ENCODE results near the gene ZNF655.

DNA sequence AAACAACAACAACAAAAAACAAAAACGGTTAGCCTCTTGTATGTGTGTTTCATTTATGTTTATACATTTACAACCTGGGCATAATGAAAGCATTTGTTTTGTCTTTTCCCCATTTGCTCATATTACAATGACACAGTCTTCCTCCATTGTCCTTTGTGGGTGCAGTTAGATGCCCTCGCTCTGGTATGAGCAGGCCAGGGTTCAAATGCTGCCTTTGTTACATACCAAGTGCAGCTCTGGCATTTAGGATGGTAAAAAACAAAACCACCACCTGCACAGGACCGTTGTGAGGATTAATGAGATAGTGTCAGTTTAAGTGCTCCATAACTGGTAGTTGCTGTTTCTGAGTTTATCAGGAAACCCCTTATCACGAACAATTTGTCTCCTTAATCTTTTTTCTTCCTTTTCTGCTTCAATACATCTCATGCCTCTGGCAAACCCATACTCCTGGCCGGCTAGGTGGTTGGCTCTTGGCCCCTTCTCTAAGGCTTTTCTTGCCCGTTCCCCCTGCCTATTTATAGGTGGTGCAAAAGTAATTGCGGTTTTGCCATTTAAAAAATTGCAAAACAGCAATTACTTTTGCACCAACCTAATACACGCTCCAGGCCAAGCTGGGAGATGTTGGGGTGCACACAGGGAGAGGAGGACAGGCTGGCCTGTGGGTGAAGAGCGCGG is 21.0 kb downstream of the ZNF655 start:
- TF ChIP-seq EZH2 (IDR thresholded peaks at IDR 0.05; ENCODE audit: borderline replicate concordance, low read depth, low read length, severe bottlenecking), result no peak
- TF ChIP-seq CTCF (IDR thresholded peaks at IDR 0.05; ENCODE audit: borderline replicate concordance, extremely low read depth, low read length, poor library complexity, severe bottlenecking), result no peak

All from DND-41 (cell line).